ENCODE measurements around the gene LRRC14B.

DNA sequence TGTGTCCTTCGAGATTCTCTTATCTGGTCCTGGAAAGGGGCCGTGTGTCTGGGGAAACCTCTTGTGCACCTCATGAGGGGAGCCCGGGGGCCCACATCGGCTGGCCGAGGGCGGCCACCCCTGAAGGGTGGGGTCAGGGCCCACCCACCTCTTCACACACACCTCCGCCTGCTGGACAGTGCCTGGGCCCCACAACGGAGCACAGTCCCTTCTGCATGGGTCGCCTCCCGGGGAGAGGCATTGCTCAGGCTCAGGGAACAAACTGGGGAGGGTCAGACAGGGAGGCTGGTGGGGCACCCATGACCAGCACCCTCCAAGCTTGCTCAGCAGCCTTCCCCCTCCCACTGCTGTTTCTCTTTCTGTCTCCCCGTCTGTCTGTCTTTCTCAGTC is 1.3 kb upstream of the LRRC14B start:
- TF ChIP-seq, protein P1, sequence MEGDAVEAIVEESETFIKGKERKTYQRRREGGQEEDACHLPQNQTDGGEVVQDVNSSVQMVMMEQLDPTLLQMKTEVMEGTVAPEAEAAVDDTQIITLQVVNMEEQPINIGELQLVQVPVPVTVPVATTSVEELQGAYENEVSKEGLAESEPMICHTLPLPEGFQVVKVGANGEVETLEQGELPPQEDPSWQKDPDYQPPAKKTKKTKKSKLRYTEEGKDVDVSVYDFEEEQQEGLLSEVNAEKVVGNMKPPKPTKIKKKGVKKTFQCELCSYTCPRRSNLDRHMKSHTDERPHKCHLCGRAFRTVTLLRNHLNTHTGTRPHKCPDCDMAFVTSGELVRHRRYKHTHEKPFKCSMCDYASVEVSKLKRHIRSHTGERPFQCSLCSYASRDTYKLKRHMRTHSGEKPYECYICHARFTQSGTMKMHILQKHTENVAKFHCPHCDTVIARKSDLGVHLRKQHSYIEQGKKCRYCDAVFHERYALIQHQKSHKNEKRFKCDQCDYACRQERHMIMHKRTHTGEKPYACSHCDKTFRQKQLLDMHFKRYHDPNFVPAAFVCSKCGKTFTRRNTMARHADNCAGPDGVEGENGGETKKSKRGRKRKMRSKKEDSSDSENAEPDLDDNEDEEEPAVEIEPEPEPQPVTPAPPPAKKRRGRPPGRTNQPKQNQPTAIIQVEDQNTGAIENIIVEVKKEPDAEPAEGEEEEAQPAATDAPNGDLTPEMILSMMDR (IDR thresholded peaks at IDR 0.05) = no peak
- no peak for TF ChIP-seq POLR2AphosphoS5 (IDR thresholded peaks at IDR 0.05)
